ENCODE results near the gene CCDC85B.

GRCh38 chr11:65900899-65901180 lies 10.4 kb downstream of the CCDC85B start:
- TF ChIP-seq POLR2A (IDR thresholded peaks at IDR 0.05; ENCODE audit: low read depth, low read length) (no peak), POLR2AphosphoS5 (IDR thresholded peaks at IDR 0.05; ENCODE audit: low read depth, low read length) (no peak), TAF1 (IDR thresholded peaks at IDR 0.05; ENCODE audit: borderline replicate concordance, low read depth, low read length) (no peak)

Measured in GM12892 (cell line).